ENCODE results near the gene PLEKHA8. TPM values are rescaled to one million over a fixed set of nuclear protein-coding genes. Genes with fewer than 3 reads are reported as not detected.

PLEKHA8 gene
- total and polyA plus RNA-seq, 12 donors: 2.1 to 14.5 (median 6.3) TPM

- no peaks in the 10 kb centered on the region for H3K36me3 ChIP-seq (replicated peaks in 1 of 2)
- no peak overlapping the region for H3K27ac ChIP-seq
- no peaks in the 10 kb centered on the region for H3K27me3 ChIP-seq
- no peak for DNase-seq
- H3K4me3 ChIP-seq: no peak overlapping the region
- TF ChIP-seq POLR2A (IDR thresholded peaks at IDR 0.05) (no peak), CTCF (IDR thresholded peaks at IDR 0.05) (no peak)
- H3K4me1 ChIP-seq (replicated peaks in 1 of 2): no peaks in the 10 kb centered on the region
- 67 to 85% (median 83%) methylated on average over 4 of the region's 4 CpGs for WGBS, 4 donors
- intact Hi-C loops (cut with DNase I): no loop called here
- no peaks in the 10 kb centered on the region for H3K9me3 ChIP-seq (replicated peaks in 1 of 3)
Measured at GRCh38 chr7:30147223-30147622, 119.0 kb downstream of the PLEKHA8 start.

GRCh38 chr7:30147785-30148184, 119.6 kb downstream of the PLEKHA8 start:
- H3K4me1 ChIP-seq (replicated peaks in 1 of 2): no peaks in the 10 kb centered on the region
- no peak for DNase-seq
- no peak overlapping the region for H3K27ac ChIP-seq
- no peaks in the 10 kb centered on the region for H3K36me3 ChIP-seq (replicated peaks in 1 of 2)
- no peaks in the 10 kb centered on the region for H3K27me3 ChIP-seq
- whole genome bisulfite sequencing, 4 donors: 92 to 98% (median 94%) methylated on average over 2 of the region's 2 CpGs
- intact Hi-C loops (cut with DNase I): no loop called here
- no peaks in the 10 kb centered on the region for H3K9me3 ChIP-seq (replicated peaks in 1 of 3)
- TF ChIP-seq CTCF (IDR thresholded peaks at IDR 0.05) (no peak), POLR2A (IDR thresholded peaks at IDR 0.05) (no peak)
- H3K4me3 ChIP-seq: no peak overlapping the region

GRCh38 chr7:30148426-30148825, 120.2 kb downstream of the PLEKHA8 start:
- no peaks in the 10 kb centered on the region for H3K36me3 ChIP-seq (replicated peaks in 1 of 2)
- no peaks in the 10 kb centered on the region for H3K4me1 ChIP-seq (replicated peaks in 1 of 2)
- no peak overlapping the region for H3K4me3 ChIP-seq
- intact Hi-C loops (cut with DNase I): no loop called here
- H3K27ac ChIP-seq: no peak overlapping the region
- H3K9me3 ChIP-seq (replicated peaks in 1 of 3): no peaks in the 10 kb centered on the region
- TF ChIP-seq CTCF (IDR thresholded peaks at IDR 0.05): no peak
- no peak for TF ChIP-seq POLR2A (IDR thresholded peaks at IDR 0.05)
- WGBS, 4 donors: 93 to 100% (median 98%) methylated on average over 5 of the region's 5 CpGs
- no peak for DNase-seq
- H3K27me3 ChIP-seq: no peaks in the 10 kb centered on the region

GRCh38 chr7:30148951-30149459, 120.8 kb downstream of the PLEKHA8 start:
- H3K4me3 ChIP-seq: no peak overlapping the region
- intact Hi-C loops (cut with DNase I): no loop called here
- H3K27ac ChIP-seq: no peak overlapping the region
- H3K4me1 ChIP-seq (replicated peaks in 1 of 2): no peaks in the 10 kb centered on the region
- TF ChIP-seq POLR2A (IDR thresholded peaks at IDR 0.05) (no peak), CTCF (IDR thresholded peaks at IDR 0.05) (no peak)
- no peak for DNase-seq
- H3K9me3 ChIP-seq (replicated peaks in 1 of 3): no peaks in the 10 kb centered on the region
- H3K36me3 ChIP-seq (replicated peaks in 1 of 2): no peaks in the 10 kb centered on the region
- WGBS, 4 donors: 68 to 82% (median 75%) methylated on average over 11 to 13 of the region's 13 CpGs
- H3K27me3 ChIP-seq: no peaks in the 10 kb centered on the region

Data from adrenal gland (tissue), 12 donors.